Measurements from ENCODE around the gene KIF3C.
"Not testable (repeated sequence)": the region's sequence is repeated elsewhere in the genome, so short reads cannot be mapped to it uniquely, and the experiment has no call there.

KIF3C gene

DNA sequence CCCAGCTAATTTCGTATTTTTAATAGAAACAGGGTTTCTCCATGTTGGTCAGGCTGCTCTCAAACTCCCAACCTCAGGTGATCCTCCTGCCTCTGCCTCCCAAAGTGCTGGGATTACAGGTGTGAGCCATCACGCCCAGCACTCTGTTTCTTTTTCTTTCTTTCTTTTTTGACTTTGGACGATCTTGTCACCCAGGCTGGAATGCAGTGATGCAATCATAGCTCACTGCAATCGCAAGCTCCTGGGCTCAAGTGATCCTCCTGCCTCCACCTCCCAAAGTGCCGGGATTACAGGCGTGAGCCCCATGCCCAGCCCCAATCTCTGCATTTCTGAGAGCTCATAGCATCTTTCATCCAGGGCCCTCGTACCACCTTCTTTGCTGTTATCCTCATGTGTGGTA, 17.1 kb upstream of the KIF3C start:
- not testable (repeated sequence) for DNase-seq (ENCODE audit: low read depth)

DNA sequence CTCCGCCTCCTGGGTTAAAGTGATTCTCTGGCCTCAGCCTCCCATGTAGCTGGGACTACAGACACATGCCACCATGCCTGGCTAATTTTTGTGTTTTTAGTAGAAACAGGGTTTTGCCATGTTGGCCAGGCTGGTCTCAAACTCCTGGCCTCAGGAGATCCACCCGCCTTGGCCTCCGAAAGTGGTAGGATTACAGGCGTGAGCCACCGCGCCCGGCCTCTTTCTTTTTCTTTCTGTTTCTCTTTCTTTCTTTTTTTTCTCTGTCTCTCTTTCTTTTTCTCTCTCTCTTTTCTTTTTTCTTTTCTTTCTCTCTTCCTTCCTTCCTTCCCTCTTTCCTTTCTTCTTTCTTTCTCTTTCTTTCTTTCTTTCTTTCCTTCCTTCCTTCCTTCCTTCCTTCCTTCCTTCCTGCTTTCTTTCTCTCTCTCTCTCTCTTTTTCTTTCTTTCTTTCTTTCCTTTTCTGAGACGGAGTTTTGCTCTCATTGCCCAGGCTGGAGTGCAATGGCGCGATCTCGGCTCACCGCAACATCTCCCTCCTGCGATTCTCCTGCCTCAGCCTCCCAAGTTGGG, 16.6 kb upstream of the KIF3C start:
- DNase-seq (ENCODE audit: low read depth), result not testable (repeated sequence)

DNA sequence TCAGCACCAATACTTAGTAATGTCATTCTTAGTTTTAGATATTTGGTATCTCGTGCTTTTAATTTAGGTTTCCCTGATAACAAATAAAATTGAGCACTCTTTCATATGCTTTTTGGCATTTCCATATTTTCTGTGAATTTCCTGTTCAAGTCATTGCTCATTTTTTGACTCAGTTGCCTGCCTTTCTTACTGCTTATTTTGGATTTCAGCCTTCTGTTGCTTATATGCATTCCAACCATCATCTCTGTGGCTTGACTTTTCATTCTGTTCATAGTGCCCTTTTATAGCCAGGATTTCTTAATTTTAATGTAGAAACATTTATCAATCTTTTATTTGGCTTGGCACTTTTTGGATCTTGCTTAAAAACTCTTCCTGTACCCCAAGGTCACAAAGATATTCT, 14.5 kb upstream of the KIF3C start:
- DNase-seq (ENCODE audit: low read depth), result no peak

DNA sequence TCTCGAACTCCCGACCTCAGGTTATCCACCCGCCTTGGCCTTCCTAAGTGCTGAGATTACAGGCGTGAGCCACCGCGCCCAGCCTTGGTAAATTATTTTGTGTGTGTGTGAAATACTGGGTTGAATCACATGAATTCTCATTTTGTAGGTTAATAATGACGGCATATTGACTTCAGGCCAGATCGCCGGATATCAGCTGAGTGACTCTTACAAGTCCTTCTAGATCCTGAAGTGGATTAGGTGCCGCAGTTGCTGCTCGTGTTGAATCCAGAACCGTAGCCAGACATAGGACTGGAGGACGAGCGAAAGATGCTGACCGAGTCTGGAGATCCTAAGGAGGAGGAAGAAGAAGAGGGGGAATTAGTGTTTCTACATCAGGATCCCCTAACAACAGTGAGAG, 12.2 kb upstream of the KIF3C start:
- DNase-seq (ENCODE audit: low read depth), result no peak

DNA sequence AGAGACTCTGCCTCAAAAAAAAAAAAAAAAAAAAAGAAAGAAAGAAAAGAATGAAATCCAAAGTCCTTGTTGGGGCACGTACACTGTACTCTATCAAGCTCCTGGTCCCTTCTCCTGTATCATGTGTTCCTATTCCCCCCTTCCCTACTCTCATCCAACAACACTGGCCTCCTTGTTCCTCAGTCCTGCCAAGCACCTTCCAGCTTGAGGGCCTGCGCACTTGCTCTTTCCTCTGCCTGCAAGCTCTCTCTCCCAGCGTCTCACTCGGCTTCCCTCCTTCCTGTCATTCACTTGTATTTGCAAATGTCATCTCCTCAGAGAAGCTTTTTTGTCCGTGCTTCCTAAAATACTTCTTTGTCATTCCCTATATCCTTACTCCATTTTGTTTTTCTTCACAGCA, 10.8 kb upstream of the KIF3C start:
- no peak for DNase-seq (ENCODE audit: low read depth)

DNA sequence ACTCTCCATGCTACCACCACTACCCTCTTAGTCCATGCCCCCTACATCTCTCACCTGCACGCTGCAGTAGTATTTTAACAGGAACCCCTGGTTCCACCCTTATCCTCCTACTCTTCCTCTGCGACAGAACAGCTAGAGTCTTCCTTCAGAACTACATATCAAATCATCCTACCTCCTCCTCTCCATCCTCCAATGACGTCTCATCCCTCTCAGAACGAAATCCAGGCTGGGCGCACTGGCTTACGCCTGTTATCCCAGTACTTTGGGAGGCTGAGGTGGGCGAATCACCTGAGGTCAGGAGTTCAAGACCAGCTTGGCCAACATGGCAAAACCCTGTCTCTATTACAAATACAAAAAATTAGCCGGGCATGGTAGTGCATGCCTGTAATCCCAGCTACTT, 10.3 kb upstream of the KIF3C start:
- no peak for DNase-seq (ENCODE audit: low read depth)

DNA sequence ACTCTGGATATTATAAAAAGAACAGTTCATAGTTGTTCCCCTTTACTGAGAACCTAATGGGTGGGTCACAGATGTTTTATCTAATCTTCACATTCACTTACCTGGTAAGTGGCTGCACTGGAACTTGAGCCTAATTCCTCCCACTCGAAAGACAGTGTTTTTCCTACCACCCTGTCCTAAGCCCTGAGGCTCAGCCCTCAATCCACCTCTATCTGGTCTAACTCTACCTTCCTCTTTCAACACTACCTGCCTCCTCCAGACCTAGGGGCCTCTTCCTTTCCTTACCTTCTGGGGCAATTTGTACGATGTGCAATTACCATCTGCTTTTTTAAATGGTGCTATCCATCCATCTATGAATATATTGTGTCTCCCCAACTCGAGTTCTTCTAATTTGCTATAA, 9.7 kb upstream of the KIF3C start:
- DNase-seq (ENCODE audit: low read depth), result no peak

DNA sequence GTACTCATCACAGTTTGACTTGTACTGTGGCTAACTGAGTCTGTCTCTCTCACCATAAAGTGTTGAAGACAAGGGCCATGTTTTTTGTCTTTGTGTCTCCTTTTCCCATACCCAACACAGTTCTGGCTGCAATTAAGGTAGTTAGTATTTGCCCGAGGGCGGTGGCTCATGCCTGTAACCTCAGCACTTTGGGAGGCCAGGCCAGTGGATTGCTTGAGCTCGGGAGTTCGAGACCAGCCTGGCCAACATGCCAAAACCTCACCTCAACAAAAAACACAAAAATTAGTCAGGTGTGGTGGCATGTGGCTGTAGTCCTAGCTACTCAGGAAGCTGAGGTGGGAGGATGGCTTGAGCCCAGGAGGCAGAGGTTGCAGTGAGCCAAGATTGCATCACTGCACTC, 6.9 kb upstream of the KIF3C start:
- DNase-seq (ENCODE audit: low read depth), result no peak

DNA sequence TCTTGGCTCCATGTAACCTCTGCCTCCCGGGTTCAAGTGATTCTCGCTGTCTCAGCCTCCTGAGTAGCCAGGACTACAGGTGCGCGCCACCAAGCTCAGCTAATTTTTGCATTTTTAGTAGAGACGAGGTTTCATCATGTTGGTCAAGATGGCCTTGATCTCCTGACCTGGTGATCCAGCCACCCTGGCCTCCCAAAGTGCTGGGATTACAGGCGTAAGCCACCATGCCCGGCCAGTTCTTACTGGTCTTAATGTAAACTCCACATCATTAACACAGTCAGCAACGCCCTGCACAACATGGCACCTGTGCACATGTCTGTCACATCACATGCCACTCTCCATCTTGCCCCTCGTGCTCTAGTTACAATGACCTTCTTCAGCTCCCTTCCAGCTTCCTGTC, 5.8 kb upstream of the KIF3C start:
- no peak for DNase-seq (ENCODE audit: low read depth)

DNA sequence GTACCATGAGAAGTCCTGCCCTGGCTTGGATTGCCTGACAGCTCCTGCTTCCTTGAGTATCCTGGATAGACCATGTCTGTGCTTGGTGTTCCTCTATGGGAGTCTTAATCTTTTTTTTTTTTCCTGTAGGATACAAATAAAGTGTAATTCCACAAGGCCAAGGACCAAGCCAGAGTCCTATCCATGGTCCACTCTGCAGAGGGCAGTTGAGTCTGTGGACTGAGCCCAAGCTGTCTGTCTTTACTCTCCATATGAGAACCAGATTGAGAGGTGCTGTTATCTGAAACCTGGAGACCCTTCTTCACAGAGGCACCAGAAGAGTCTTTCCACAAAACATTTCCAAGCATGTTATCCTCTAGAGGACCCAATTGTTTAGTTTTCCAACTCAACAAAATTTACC, 1.4 kb upstream of the KIF3C start:
- no peak for DNase-seq (ENCODE audit: low read depth)

DNA sequence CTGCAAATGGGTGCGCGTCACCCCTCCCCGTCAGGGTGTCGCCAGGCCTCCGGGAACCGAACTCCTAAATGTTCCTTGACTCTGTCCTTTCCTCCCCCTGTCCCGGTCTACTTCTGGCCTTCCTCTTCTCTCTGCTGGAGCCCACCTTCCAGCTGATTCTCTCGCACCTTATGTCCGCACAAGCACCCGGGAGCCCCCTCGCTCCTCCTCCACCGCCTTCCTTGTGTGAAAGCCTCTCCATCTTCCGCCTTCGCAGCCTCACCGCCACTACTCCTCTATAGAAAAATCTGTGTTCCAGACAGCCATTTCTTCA, 627 bp upstream of the KIF3C start:
- DNase-seq (ENCODE audit: low read depth), result no peak

DNA sequence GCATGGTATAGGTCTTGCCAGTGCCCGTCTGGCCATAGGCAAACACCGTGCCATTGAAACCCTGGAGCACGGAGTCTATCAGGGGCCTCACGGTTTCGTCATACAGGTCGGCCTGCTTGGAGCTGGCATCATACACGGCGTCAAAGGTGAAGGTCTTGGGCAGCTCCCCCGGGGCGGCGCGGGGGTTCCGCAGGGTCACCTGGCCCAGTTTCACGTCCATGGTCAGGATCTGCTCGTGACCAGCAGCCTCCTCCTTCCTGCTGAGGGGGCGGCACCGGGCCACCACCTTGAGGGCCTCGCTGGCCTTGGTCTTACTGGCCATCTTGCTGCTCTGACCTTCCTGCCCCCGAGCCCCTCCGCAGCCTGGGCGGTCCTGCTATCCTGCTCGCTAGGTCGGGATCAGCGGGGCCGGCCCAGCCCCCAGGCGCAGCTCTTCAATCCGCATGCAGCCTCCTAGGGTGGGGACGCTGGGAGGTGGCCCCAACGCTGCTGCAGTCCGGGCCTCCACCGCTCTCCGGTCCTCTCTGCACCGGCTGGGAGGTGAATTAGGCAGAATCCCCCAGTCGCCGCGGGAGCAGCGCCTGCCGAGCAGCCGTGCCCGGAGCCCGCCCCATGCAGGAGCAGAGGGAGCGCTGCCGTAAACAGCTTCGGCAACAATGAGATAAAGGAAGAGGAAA, 563 bp downstream of the KIF3C start:
- DNase-seq (ENCODE audit: low read depth), result no peak

DNA sequence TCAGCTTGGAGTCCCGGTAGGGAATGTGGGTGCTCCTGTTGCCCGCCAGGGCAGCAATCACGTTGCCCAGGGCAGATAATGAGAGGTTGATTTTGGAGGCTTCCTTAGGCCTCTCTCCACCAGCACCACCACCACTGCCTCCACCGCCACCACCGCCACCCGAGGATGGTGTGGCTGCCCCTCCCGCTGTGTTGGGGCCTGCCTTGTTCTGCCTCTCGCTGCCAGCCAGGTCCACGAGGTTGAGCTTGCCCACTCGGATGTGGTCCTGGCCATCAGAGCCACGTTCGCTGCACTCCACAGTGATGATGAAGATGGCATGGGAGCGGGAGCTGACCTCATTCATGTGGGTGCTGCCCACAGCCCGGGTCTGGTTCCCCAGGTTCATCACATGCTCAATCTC, 1.3 kb downstream of the KIF3C start:
- DNase-seq (ENCODE audit: low read depth), result no peak

DNA sequence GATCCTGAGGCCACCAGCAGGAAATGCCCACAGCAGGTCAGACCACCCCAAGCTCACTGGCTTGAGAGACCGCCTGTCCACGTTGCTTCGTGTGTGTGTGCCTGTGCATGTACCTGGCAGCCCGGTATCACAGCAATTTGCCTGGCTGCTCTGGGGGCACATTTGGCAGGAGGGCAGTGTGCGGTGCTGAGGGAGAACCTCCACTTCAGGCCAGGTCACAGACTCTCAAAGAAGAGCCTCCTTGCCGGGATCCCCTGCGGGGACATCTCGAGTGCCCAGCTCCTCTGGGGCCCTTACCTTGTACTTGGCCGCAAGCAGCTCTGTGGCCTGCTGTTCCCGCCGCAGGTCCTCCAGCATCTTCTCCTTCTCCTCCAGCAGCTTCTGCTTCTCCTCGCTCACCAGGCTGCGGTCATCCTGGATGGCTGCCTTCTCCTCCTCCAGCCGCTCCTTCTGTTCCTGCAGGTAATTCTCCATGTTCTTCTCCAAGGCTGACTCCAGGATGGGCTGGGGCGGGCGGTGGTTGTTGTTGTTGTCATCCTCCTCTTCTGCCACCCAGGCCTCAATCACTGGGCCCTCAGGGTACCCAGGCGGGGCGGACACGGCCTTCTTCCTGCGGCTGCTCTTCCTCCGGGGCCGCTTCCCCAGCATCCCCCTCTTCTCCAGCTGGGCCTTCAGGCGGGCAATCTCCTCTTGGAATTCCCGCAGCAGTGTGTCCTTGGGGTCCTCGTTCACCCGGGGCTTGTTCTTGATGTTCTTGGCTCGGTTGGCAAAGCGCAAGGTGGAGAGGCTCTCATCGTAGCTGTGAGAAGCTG, 2.0 kb downstream of the KIF3C start:
- no peak for DNase-seq (ENCODE audit: low read depth)

DNA sequence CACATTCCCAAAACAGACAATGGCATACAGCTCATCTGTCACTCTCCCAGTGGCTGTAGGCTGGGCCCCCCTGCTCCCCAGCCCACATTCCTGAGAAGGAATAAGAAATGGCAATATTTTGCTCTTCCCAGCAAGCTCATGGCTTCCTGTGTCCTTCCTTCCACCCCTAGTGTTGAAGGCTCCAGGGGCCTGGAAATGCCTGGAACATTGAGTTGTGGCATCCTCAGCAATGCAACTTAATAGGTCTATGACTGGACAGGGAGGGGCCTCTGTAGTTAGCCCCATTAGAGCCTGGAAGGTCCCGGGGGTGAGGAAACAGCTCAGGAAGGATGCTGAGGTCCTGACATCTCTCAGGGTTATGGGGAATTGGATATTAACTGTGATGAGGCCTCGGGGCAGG, 3.3 kb downstream of the KIF3C start:
- no peak for DNase-seq (ENCODE audit: low read depth)

DNA sequence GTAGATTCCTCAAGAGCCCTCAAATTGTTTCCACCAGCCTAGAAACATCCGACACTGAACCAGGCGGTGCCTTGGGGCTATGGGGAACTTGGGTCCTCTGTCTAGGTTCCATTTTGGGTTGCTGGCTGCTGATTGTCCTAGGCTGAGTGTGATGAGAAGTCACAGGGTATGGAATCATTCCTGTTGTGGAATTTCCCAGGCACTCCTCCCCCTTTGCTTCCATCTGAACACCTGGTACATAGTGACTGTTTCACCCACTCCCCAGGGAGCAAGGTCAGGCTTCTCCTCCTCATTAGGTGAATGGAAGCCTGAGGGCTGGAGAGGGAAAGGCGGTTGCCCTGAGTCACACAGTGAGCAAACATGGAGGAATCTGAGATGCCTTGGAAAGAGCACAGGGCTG, 4.5 kb downstream of the KIF3C start:
- no peak for DNase-seq (ENCODE audit: low read depth)

DNA sequence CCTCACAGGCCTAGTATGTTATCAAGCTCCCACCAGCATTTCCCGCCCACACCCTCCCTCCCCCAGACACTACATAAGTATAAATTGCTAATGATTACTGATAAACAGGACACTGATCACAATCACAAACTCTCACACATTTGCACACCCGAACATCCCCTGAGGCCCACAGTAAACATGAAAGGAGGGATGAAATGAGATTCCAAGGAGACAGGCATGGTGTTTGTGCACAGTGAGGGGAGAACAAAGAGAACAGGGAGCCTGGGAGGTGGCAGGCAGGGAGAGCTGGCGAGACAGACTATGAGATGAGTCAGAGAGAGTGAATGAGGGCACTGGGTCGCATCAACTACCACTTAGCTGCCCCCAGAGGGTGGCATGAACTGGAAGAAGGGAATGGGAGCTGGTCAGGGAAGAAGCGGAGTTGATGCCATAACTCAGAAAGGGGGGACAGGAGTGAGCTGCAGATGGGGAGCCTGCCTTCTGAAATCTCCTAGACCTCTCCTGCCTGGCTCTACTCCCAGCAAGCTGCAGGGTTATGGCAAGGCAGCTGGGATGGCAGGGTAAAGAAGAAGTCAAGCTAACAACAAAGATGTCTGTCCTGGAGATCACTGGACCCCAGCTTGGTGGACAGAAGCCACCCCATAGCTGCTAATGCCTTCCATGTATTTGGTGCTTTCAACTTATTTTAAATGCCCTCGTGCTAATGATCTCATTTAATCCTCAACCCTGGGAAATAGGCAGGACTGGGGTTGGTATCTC, 5.1 kb downstream of the KIF3C start:
- no peak for DNase-seq (ENCODE audit: low read depth)

DNA sequence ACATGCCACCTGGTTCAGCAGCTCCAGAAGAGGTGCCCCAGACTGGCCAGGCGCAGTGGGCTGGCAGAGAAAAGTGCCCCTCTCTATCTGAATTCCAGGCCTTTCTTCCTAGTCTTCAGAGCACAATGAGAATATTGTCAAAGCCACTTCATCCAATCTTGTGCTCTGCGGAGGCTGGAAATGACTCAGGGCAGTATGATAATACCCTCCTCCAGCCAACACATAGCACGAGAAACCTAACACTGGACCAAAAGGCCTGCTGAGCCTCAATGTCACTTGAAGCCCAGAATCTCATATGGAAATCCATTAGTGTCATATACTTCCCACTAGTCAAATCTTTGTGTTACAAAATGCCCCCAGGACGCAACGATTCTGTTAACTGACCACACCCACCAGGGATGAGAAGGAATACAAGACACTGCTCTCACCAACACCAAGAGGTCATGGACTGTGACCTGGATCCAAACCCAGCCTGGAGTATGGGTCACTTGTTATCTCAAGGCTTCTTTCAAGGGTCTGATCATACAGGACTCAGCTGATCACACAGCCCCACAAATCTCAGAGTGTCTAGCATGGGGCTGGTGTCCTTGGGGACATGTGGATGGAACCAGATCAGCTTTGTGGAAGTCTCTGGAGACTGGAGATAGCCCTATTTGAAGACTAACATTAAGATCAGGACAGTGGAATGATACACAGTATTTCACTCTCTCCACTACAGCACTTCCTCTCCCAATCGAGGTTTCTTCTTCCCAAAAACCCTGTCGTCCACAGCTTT, 10.1 kb downstream of the KIF3C start:
- no peak for DNase-seq (ENCODE audit: low read depth)

DNA sequence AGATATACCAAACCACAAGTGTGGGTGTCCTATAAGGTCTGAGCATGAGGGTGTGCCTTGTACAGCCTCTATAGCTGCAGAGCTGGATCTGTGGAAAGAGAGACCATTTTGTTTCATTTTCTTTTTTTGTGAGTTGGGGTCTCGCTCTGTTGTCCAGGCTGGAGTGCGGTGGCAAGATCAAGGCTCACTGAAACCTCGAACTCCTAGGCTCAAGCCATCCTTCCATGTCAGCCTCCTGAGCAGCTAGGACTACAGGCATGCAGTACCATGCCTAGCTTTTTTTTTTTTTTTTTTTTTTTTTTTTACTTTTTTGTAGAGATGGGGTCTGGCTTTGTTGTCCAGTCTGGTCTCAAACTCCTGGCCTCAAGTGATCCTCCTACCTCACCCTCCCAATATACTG, 10.7 kb downstream of the KIF3C start:
- no peak for DNase-seq (ENCODE audit: low read depth)

DNA sequence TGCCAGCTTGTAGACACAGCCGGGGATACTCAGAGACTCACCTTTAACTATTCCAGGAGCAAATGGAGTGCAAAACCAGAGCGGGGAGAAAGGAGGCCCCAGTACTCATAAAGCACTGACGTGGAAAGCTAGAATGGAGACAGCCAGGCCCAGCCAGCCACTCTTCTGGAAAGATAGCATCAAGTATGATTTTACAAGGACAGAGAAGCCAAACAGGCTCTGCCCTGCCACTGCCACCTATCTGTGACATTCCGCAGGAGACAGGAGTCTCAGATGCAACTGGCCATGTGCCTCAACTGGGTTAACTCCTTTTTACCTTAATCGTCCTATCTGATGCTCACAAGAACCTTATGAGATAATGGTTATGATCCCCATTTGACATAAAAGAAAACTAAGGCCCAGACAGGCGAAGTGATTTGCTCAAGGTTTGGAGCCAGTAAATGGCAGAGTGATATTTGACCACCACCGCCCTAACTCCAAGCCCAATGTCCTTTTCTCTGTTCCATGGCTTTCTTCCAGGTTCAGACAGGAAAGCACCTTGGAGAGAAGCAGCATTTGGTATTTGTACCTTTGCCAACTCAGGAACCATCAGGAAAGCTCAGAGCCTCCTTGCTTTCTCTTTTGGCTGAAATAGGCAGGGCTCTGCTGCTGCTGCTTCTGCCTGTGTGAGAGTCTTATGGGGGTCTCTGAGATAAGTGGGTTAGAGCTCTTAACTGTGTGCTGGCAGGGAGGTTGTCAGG, 15.6 kb downstream of the KIF3C start:
- DNase-seq (ENCODE audit: low read depth), result no peak

DNA sequence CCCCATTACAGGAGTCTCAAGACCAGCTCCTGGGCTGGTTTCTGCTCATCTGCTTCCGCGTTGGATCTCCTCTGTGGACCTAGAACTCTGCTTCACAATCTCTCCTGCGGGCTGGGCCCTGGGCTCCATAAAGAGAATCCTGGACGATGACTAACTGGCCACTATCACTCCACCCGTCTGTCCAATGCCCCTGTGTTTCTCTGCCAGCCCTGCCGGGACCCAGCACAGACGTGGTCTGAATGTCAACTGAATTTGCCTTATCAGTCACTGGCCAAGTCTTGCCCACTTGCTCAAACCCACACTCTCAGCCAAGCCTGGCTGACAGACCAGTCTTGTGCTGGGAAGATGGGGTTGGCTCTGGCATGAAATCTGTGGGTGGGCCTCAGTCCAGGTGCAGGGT, 17.4 kb downstream of the KIF3C start:
- DNase-seq (ENCODE audit: low read depth), result no peak

DNA sequence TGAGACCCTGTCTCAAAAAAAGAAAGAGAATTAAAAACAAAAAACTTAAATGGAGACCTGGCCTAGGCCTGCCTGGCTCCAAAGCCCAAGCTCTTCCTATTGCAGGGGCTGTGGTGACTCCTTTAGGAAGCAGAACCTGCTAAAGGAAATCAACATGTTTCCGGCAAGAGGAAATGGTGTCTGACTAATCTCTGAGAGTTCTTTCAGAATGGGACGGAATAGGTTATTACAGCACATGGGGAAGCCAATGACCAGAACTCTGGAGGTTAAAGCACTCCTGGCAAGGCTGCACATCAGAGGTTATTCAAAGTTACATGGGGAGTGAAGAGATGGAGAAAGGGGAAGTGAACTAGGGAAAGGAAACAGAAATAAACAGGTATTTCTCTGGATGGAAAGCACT, 21.4 kb downstream of the KIF3C start:
- no peak for DNase-seq (ENCODE audit: low read depth)

Data from GM04504 (cell line).